Left lung (tissue), 10 donors: ENCODE measurements around the gene APOA5. TPM values are rescaled to one million over a fixed set of nuclear protein-coding genes. Genes with fewer than 3 reads are reported as not detected.

Experiments used
- ATAC-seq: fragments of 200-7000 bp; cut with Tn5 transposase; one replicate; pipeline ENCODE4 v1.9.1; 2020; ENCODE audit warnings: moderate library complexity
- DNase-seq, 4 donors: peaks; one replicate each; pipeline ENCODE4 v3.0.0-alpha.2; 2013 to 2020
- H3K27ac ChIP-seq, 2 donors: fragments of 200-600 bp; sonication (generic) in 1 of 2; one replicate each; pipeline versions ENCODE4 v1.5.0 to v1.8.0; 2020 to 2021
- H3K27me3 ChIP-seq, 2 donors: fragments of 200-600 bp; sonication (generic) in 1 of 2; one replicate each; pipeline versions ENCODE4 v1.5.0 to v1.8.0; 2020 to 2021
- H3K36me3 ChIP-seq, 2 donors: fragments of 200-600 bp; sonication (generic) in 1 of 2; one replicate each; pipeline versions ENCODE4 v1.5.0 to v1.8.0; 2020 to 2021
- H3K4me1 ChIP-seq, 2 donors: fragments of 200-600 bp; one replicate each; pipeline ENCODE4 v1.8.0; 2021
- H3K4me3 ChIP-seq, 2 donors: fragments of 200-600 bp; sonication (generic) in 1 of 2; one replicate each; pipeline versions ENCODE4 v1.5.0 to v1.8.0; 2020 to 2021; ENCODE audit warnings: mild to moderate bottlenecking in 1 of 2
- H3K9me3 ChIP-seq, 2 donors: fragments of 200-600 bp; sonication (generic) in 1 of 2; one replicate each; pipeline versions ENCODE4 v1.5.0 to v1.8.0; 2020 to 2021
- CTCF ChIP-seq, 2 donors: fragments of 200-600 bp; sonication (generic) in 1 of 2; IDR thresholded peaks; one replicate each; pipeline versions ENCODE4 v1.5.0 to v1.8.0; 2021; ENCODE audit warnings: antibody characterized with exemption in 2 of 2
- intact Hi-C, 2 donors: fragments of 100-400 bp; cut with DNase I; formaldehyde crosslinking; loops; one replicate each; pipeline versions ENCODE4 v1.11.2 to v1.14.2; 2022
- polyA plus RNA-seq, 6 donors: library from polyadenylated mRNA; unstranded; fragments of 120-200 nt; gene quantifications; one replicate each; pipeline ENCODE4 v1.2.1, GENCODE V29; 2013; ENCODE audit not compliant: insufficient read length in 6 of 6
- total RNA-seq, 2 donors: library from RNA; stranded (reverse); fragmentation: NEBNext Ultra II Directional; extraction: Animal tissue kit (Norgen Biotek cat#: 25700); gene quantifications; one replicate each; pipeline ENCODE4 v1.2.1, GENCODE V29; 2021
- donor health status: DM: no; HTN: yes; CAD: no.
- donor health status: DM: no; HTN: no; CAD: no.

APOA5 gene
- total and polyA plus RNA-seq, 8 donors, result 0.07 to 0.10 TPM; not detected in 6

- Histone ChIP-seq H3K27ac (no peak overlapping the region), H3K36me3 (no peaks in the 10 kb centered on the region), H3K4me1 (peaks cover 0 to 3% of the 10 kb centered on the region in 2 donors), H3K4me3 (no peak overlapping the region), H3K27me3 (no peaks in the 10 kb centered on the region), H3K9me3 (no peaks in the 10 kb centered on the region)
- TF ChIP-seq CTCF (IDR thresholded peaks at IDR 0.05), result no peak
- intact Hi-C loops, result no loop called here
- ATAC-seq, result no peak
- no peak for DNase-seq
These were observed 35.2 kb upstream of the APOA5 start for GRCh38 chr11:116826751-116827431.

GRCh38 chr11:116825854-116826750 lies 34.4 kb upstream of the APOA5 start:
- ATAC-seq (no peak), DNase-seq (no peak)
- H3K36me3 ChIP-seq, result no peaks in the 10 kb centered on the region
- no peak overlapping the region for H3K4me3 ChIP-seq
- no peaks in the 10 kb centered on the region for H3K9me3 ChIP-seq
- peaks cover 0 to 3% of the 10 kb centered on the region in 2 donors for H3K4me1 ChIP-seq
- no peak for TF ChIP-seq CTCF (IDR thresholded peaks at IDR 0.05)
- no peaks in the 10 kb centered on the region for H3K27me3 ChIP-seq
- intact Hi-C loops, result no loop called here
- H3K27ac ChIP-seq, result no peak overlapping the region

- H3K4me3 ChIP-seq, result no peak overlapping the region
- H3K4me1 ChIP-seq, result peaks cover 0 to 3% of the 10 kb centered on the region in 2 donors
- no peaks in the 10 kb centered on the region for H3K9me3 ChIP-seq
- no peaks in the 10 kb centered on the region for H3K36me3 ChIP-seq
- intact Hi-C loops, result no loop called here
- no peak overlapping the region for H3K27ac ChIP-seq
- TF ChIP-seq CTCF (IDR thresholded peaks at IDR 0.05), result no peak
- DNase-seq (no peak), ATAC-seq (no peak)
- H3K27me3 ChIP-seq, result no peaks in the 10 kb centered on the region
These were observed 33.8 kb upstream of the APOA5 start for GRCh38 chr11:116825434-116825833.

GRCh38 chr11:116823031-116823843 lies 31.6 kb upstream of the APOA5 start, which contains the start of gene APOA4:
Gene APOA4, minus strand, starts transcription at chr11:116823304. Its CDS starts 113 bp downstream, at chr11:116823191.
- no peaks in the 10 kb centered on the region for H3K27me3 ChIP-seq
- DNase-seq (no peak), ATAC-seq (no peak)
- intact Hi-C loops, result no loop called here
- H3K9me3 ChIP-seq, result no peaks in the 10 kb centered on the region
- H3K27ac ChIP-seq, result no peak within 1 kb of the TSS
- no peaks in the 10 kb centered on the region for H3K36me3 ChIP-seq
- no peak for TF ChIP-seq CTCF (IDR thresholded peaks at IDR 0.05)
- no peak within 1 kb of the TSS for H3K4me3 ChIP-seq
- H3K4me1 ChIP-seq, result no peaks in the 10 kb centered on the region
